ENCODE measurements around the gene LRP1B.

DNA sequence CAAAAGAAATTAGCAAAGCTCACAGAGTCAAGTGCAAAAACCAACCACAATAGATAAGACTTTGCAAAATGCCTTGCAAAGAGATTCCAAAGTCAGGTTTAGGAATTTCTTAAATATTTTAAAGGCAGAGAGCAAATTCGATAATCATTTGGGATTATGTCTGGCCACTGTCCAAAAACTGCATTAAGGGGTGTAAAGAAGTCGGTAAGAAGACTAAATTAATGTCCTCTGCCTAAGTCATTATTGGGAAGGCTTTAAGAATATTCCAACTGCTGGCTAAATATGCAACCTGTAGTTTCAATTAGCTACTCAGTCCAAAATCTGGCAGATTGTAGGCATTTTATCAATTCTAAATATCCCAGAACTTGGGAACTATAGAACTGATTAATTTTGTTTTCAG is 13.7 kb upstream of the LRP1B start:
- TF ChIP-seq GATA2 (IDR thresholded peaks at IDR 0.05; ENCODE audit: low read depth, low read length) (no peak), GATA3 (IDR thresholded peaks at IDR 0.05; ENCODE audit: low read depth, low read length) (no peak)
